Activated CD8-positive, alpha-beta memory T cell treated with anti-CD3 and anti-CD28 coated beads, Interleukin-2, amount 50 U/mL, for 24 hours (primary cell): ENCODE data around the gene HBM.
"Not testable (repeated sequence)": the region's sequence is repeated elsewhere in the genome, so short reads cannot be mapped to it uniquely, and the experiment has no call there.

ENCODE experiments used
- DNase-seq: peaks from one replicate; pipeline ENCODE4 v3.0.0-alpha.2; 2020; ENCODE audit errors: extremely low read depth

The HBM gene

GRCh38 chr16:169014-169413 is 3.2 kb downstream of the HBM start:
- DNase-seq: no peak

- DNase-seq: not testable (repeated sequence)
Measured at GRCh38 chr16:170088-170507, 4.3 kb downstream of the HBM start.

GRCh38 chr16:170788-171187 is 5.0 kb downstream of the HBM start:
- DNase-seq: no peak

GRCh38 chr16:172374-172941 is 6.7 kb downstream of the HBM start, which contains the start of gene HBA2:
HBA2 (plus strand) TSS chr16:172876; CDS start chr16:172913, 37 bp downstream.
- not testable (repeated sequence) for DNase-seq

GRCh38 chr16:173211-173854 is 7.6 kb downstream of the HBM start:
- DNase-seq: not testable (repeated sequence)

GRCh38 chr16:173928-174769 is 8.4 kb downstream of the HBM start:
- not testable (repeated sequence) for DNase-seq

- no peak for DNase-seq
Measured at GRCh38 chr16:175011-175949, 9.5 kb downstream of the HBM start.

GRCh38 chr16:176006-176405 is 10.2 kb downstream of the HBM start:
- DNase-seq: not testable (repeated sequence)

GRCh38 chr16:176477-177382 is 11.0 kb downstream of the HBM start, which contains the start of gene HBA1:
HBA1 (plus strand) TSS chr16:176680; CDS start chr16:176717, 37 bp downstream.
- DNase-seq: not testable (repeated sequence)

GRCh38 chr16:177394-177822 is 11.6 kb downstream of the HBM start:
- no peak for DNase-seq

GRCh38 chr16:177981-178667 is 12.3 kb downstream of the HBM start:
- no peak for DNase-seq

- no peak for DNase-seq
Measured at GRCh38 chr16:178668-179015, 12.9 kb downstream of the HBM start.

GRCh38 chr16:179211-180092 is 13.7 kb downstream of the HBM start:
- DNase-seq: no peak

GRCh38 chr16:180101-180675 is 14.4 kb downstream of the HBM start, which contains the start of gene HBQ1:
HBQ1 (plus strand) TSS chr16:180459; CDS start chr16:180487, 28 bp downstream.
- no peak for DNase-seq

- no peak for DNase-seq
Measured at GRCh38 chr16:180681-181564, 15.1 kb downstream of the HBM start.

- DNase-seq: peak; percentile 54
Measured at GRCh38 chr16:181565-182021, 15.8 kb downstream of the HBM start.

GRCh38 chr16:183005-183404 is 17.2 kb downstream of the HBM start:
- no peak for DNase-seq
